Endothelial cell of umbilical vein (primary cell): ENCODE results near the gene KRT6C. TPM values are rescaled to one million over a fixed set of nuclear protein-coding genes. Genes with fewer than 3 reads are reported as not detected.

Experiments
- BruUV-seq: library from RNA; stranded (reverse); fragments of 400-500 nt; replicated peaks from 2 replicates; lab custom pipeline; 2021; lab: Mats Ljungman, UMichigan
- CTCF ChIA-PET: fragments of 300-600, 350-600 bp; sonication (Branson Sonifier 250); formaldehyde crosslinking; loops from one replicate; lab custom pipeline; 2021; ENCODE audit warnings: antibody characterized with exemption, inconsistent platforms; lab: Charles Lee
- POLR2A ChIA-PET: fragments of 300-600, 350-600 bp; sonication (Branson Sonifier 250); formaldehyde crosslinking; loops from one replicate; lab custom pipeline; 2021; ENCODE audit warnings: antibody characterized with exemption, inconsistent platforms; lab: Charles Lee
- DNase-seq: peaks from one replicate; pipeline ENCODE4 v3.0.0-alpha.2; 2011; ENCODE audit warnings: low read depth, low spot score
- FAIRE-seq: peaks from 2 replicates; lab custom pipeline; 2011; peaks lifted over from hg19 to GRCh38; lab: Jason Lieb, UNC
- H2AFZ ChIP-seq: 2 replicates; pipeline ENCODE4 v1.6.0; 2012; ENCODE audit warnings: low read depth, low read length, control low read depth, inconsistent platforms
- H3K27ac ChIP-seq: 2 replicates; pipeline ENCODE4 v1.5.1; 2011; ENCODE audit warnings: low read depth, mild to moderate bottlenecking, control low read depth, low read length, moderate library complexity; ENCODE audit not compliant: insufficient read depth
- H3K27me3 ChIP-seq, 2 experiments: 2 replicates each; pipeline versions ENCODE4 v1.6.0 to v1.6.1; 2011; ENCODE audit warnings: low read length in 2 of 2, mixed read lengths in 1 of 2; ENCODE audit not compliant: control insufficient read depth in 2 of 2, insufficient read depth in 2 of 2
- H3K36me3 ChIP-seq, 2 experiments: 2 replicates in 1 of 2; 3 replicates in 1 of 2; pipeline ENCODE4 v1.5.1; 2011; ENCODE audit warnings: low read length in 2 of 2, mild to moderate bottlenecking in 1 of 2, moderate library complexity in 1 of 2; ENCODE audit not compliant: control insufficient read depth in 2 of 2, insufficient read depth in 2 of 2; ENCODE audit errors: extremely low read depth in 1 of 2
- H3K4me1 ChIP-seq: 3 replicates; pipeline ENCODE4 v1.5.1; 2011; ENCODE audit warnings: mild to moderate bottlenecking, low read length; ENCODE audit not compliant: control insufficient read depth, insufficient read depth; ENCODE audit errors: extremely low read depth
- H3K4me2 ChIP-seq: 2 replicates; pipeline ENCODE4 v1.6.1; 2011; ENCODE audit warnings: low read length, control low read depth, mixed read lengths; ENCODE audit not compliant: insufficient read depth
- H3K4me3 ChIP-seq, 3 experiments: fragments of 200-600 bp in 1 of 3; sonication (generic), shearing (Covaris generic) in 1 of 3; replicated peaks in 1 of 3; 2 replicates each; pipeline ENCODE4 v1.5.1; 2011 to 2016; ENCODE audit warnings: control low read depth in 3 of 3, low read length in 3 of 3, mild to moderate bottlenecking in 2 of 3, inconsistent platforms in 1 of 3, low read depth in 1 of 3, moderate library complexity in 1 of 3; ENCODE audit not compliant: insufficient read depth in 1 of 3
- H3K79me2 ChIP-seq: 2 replicates; pipeline ENCODE4 v1.6.0; 2012; ENCODE audit warnings: low read length, inconsistent platforms; ENCODE audit not compliant: control insufficient read depth, insufficient read depth
- H3K9ac ChIP-seq: replicated peaks from 2 replicates; pipeline ENCODE3; 2011; ENCODE audit warnings: low read length, control low read depth; ENCODE audit not compliant: insufficient read depth; ENCODE audit errors: extremely low read depth
- H3K9me1 ChIP-seq: replicated peaks from 3 replicates; pipeline ENCODE4 v1.6.0; 2011; ENCODE audit warnings: mild to moderate bottlenecking, low read length; ENCODE audit not compliant: control insufficient read depth, insufficient read depth; ENCODE audit errors: extremely low read depth
- H3K9me3 ChIP-seq: replicated peaks from 2 replicates; pipeline ENCODE4 v1.5.1; 2012; ENCODE audit warnings: low read length, inconsistent platforms; ENCODE audit not compliant: control insufficient read depth, insufficient read depth
- H4K20me1 ChIP-seq: replicated peaks from 2 replicates; pipeline ENCODE3; 2011; ENCODE audit warnings: mild to moderate bottlenecking, low read length; ENCODE audit not compliant: control insufficient read depth, insufficient read depth; ENCODE audit errors: extremely low read depth
- EZH2 ChIP-seq: IDR thresholded peaks from 2 replicates; pipeline ENCODE4 v1.6.1; 2012; ENCODE audit warnings: borderline replicate concordance, low read depth, mild to moderate bottlenecking, moderate library complexity, low read length, inconsistent platforms; ENCODE audit not compliant: severe bottlenecking
- FOS ChIP-seq: IDR thresholded peaks from 2 replicates; pipeline ENCODE4 v1.6.1; 2011; ENCODE audit warnings: mild to moderate bottlenecking, low read length, moderate library complexity, borderline replicate concordance; ENCODE audit not compliant: insufficient read depth
- GATA2 ChIP-seq: IDR thresholded peaks from 2 replicates; pipeline ENCODE4 v1.7.0; 2011; ENCODE audit warnings: low read depth, mild to moderate bottlenecking, moderate library complexity, mixed read lengths, low read length; ENCODE audit not compliant: insufficient read length, insufficient read depth
- JUN ChIP-seq: IDR thresholded peaks from 2 replicates; pipeline ENCODE4 v1.6.1; 2011; ENCODE audit warnings: borderline replicate concordance, low read depth; ENCODE audit not compliant: insufficient read length, insufficient read depth
- MYC ChIP-seq: IDR thresholded peaks from one replicate; pipeline ENCODE4 v1.6.1; 2011; ENCODE audit warnings: mild to moderate bottlenecking, low read depth, low read length
- POLR2A ChIP-seq: IDR thresholded peaks from 2 replicates; pipeline ENCODE4 v1.6.1; 2012; ENCODE audit warnings: low read depth, mild to moderate bottlenecking, control low read depth, low read length
- POLR2AphosphoS5 ChIP-seq: IDR thresholded peaks from 2 replicates; pipeline ENCODE4 v1.6.1; 2012; ENCODE audit warnings: low read depth, mild to moderate bottlenecking, control low read depth, low read length, moderate library complexity; ENCODE audit not compliant: insufficient read depth
- dilution Hi-C: fragments of 300-500 bp; cut with MboI; formaldehyde crosslinking; loops from one replicate; pipeline ENCODE4 v1.15.0; 2019; ENCODE audit warnings: low sequenced_read_pairs; ENCODE audit not compliant: extremely low pct_ligation_motif_present
- intact Hi-C: fragments of 100-400 bp; cut with micrococcal nuclease; formaldehyde crosslinking; loops from one replicate; pipeline ENCODE4 v1.10.0; 2022
- polyA plus RNA-seq, 4 experiments: library from polyadenylated mRNA; depleted of rRNA in 3 of 4; stranded (reverse) in 3 of 4; unstranded in 1 of 4; fragments of >200 nt; gene quantifications; 2 replicates each; pipeline versions ENCODE4 v1.2.1 to v1.2.3, GENCODE V29; 2011 to 2012; ENCODE audit warnings: missing spikeins in 1 of 4
- total RNA-seq: library from RNA; stranded (reverse); gene quantifications from 2 replicates; pipeline ENCODE4 v1.2.3, GENCODE V29; 2021
- TF ChIP-seq, protein P1 (sequence below): IDR thresholded peaks from 2 replicates; pipeline ENCODE4 v1.6.1; 2011; ENCODE audit not compliant: insufficient read depth, insufficient read length
- TF ChIP-seq, protein P2 (sequence below), 2 donors: IDR thresholded peaks; 1 replicate in 1 of 2; 2 replicates in 1 of 2; pipeline ENCODE4 v1.5.1; 2011; ENCODE audit warnings: low read length in 2 of 2, mild to moderate bottlenecking in 2 of 2, moderate library complexity in 2 of 2, control low read depth in 1 of 2, inconsistent platforms in 1 of 2, low read depth in 1 of 2; ENCODE audit not compliant: insufficient read depth in 1 of 2; ENCODE audit errors: extremely low read depth in 1 of 2

KRT6C gene
- total and polyA plus RNA-seq, 2 donors (not counting 3 experiments of a cell fraction or from before 2014, with no cell fraction given) = not detected

DNA sequence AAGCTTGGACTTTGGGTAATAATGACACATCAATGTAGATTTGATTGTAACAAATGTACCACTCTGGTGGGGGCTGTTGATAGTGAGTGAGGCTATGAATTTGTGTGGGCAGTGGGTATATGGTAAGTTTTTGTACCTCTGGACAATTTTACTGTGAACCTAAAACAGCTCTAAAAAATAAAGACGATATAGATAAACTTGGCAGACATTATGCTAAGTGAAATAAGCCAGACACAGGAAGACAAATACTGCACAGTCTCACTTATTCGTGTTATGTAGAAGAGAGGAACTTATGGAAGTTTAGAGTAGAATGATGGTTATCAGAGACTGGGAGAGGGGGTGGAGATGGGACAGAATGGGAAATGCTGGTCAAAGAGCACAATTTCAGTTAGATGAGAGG, 8.7 kb downstream of the KRT6C start:
- ChIA-PET POLR2A (no interaction called here), CTCF (no interaction called here)
- H3K9ac ChIP-seq = no peak overlapping the region
- intact Hi-C loops = no loop called here
- no peak for DNase-seq
- dilution Hi-C loops = no loop called here
- H3K9me1 ChIP-seq = no peaks in the 10 kb centered on the region
- no peaks in the 10 kb centered on the region for H3K9me3 ChIP-seq
- H3K79me2 ChIP-seq = no peaks in the 10 kb centered on the region
- no peak overlapping the region for H3K4me3 ChIP-seq
- H3K36me3 ChIP-seq = no peaks in the 10 kb centered on the region
- H3K27me3 ChIP-seq = peaks cover 6% of the 10 kb centered on the region in 2 experiments
- BruUV-seq = no TSS peak
- no peak overlapping the region for H2AFZ ChIP-seq
- no peak overlapping the region for H3K4me2 ChIP-seq
- no peak for FAIRE-seq
- TF ChIP-seq POLR2A (no peak), GATA2 (no peak), EZH2 (no peak), FOS (no peak), MYC (no peak), POLR2AphosphoS5 (no peak)
- TF ChIP-seq, protein P1, sequence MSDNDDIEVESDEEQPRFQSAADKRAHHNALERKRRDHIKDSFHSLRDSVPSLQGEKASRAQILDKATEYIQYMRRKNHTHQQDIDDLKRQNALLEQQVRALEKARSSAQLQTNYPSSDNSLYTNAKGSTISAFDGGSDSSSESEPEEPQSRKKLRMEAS = no peak
- no peaks in the 10 kb centered on the region for H4K20me1 ChIP-seq
- H3K4me1 ChIP-seq = no peaks in the 10 kb centered on the region
- no peak overlapping the region for H3K27ac ChIP-seq

DNA sequence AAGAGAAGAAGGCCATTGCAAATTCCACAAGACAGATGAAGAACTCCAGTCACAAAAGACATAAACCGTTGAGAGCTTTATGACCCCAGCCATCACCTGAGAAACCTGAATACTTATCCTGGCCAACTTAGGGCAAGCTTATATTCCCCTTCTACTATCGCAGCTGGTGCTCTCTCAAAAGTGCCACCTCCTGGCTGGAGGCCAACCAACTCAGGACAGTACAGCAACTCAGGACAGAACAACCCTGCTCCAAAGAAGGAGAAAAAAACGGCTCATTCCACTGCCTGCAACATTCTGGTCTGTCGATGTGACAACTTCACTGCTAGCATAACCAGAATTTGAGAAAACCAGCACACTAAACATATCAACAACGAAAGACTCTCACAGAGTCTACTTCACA, 11.9 kb downstream of the KRT6C start:
- Histone ChIP-seq H3K9me1 (no peaks in the 10 kb centered on the region), H3K9me3 (no peaks in the 10 kb centered on the region), H3K79me2 (no peaks in the 10 kb centered on the region), H2AFZ (no peak overlapping the region), H3K9ac (no peak overlapping the region), H3K4me1 (no peaks in the 10 kb centered on the region), H3K4me3 (no peak overlapping the region), H3K27me3 (peaks cover 6 to 7% of the 10 kb centered on the region in 2 experiments), H4K20me1 (no peaks in the 10 kb centered on the region), H3K4me2 (no peak overlapping the region), H3K27ac (no peak overlapping the region), H3K36me3 (no peaks in the 10 kb centered on the region)
- TF ChIP-seq EZH2 (no peak), POLR2AphosphoS5 (no peak), JUN (no peak), MYC (no peak), GATA2 (no peak), POLR2A (no peak), FOS (no peak)
- TF ChIP-seq, protein P2, sequence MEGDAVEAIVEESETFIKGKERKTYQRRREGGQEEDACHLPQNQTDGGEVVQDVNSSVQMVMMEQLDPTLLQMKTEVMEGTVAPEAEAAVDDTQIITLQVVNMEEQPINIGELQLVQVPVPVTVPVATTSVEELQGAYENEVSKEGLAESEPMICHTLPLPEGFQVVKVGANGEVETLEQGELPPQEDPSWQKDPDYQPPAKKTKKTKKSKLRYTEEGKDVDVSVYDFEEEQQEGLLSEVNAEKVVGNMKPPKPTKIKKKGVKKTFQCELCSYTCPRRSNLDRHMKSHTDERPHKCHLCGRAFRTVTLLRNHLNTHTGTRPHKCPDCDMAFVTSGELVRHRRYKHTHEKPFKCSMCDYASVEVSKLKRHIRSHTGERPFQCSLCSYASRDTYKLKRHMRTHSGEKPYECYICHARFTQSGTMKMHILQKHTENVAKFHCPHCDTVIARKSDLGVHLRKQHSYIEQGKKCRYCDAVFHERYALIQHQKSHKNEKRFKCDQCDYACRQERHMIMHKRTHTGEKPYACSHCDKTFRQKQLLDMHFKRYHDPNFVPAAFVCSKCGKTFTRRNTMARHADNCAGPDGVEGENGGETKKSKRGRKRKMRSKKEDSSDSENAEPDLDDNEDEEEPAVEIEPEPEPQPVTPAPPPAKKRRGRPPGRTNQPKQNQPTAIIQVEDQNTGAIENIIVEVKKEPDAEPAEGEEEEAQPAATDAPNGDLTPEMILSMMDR (IDR thresholded peaks at IDR 0.05; ENCODE audit: extremely low read depth in 1 of 2, insufficient read depth in 1 of 2, low read depth in 1 of 2, low read length in 2 of 2) = no peak
- TF ChIP-seq, protein P1 = no peak
- FAIRE-seq = no peak
- no peak for DNase-seq
- CTCF ChIA-PET = no interaction called here
- BruUV-seq = no TSS peak
- dilution Hi-C loops = no loop called here
- POLR2A ChIA-PET = no interaction called here
- intact Hi-C loops = no loop called here
